HG02763 (cell line): ENCODE measurements around the gene TRIM16.
"Not testable (repeated sequence)": the region's sequence is repeated elsewhere in the genome, so short reads cannot be mapped to it uniquely, and the experiment has no call there.

Experiments
- ATAC-seq: cut with Tn5 transposase; IDR thresholded peaks from one replicate; pipeline ENCODE4 v1.9.1; 2021; ENCODE audit warnings: mild to moderate bottlenecking, moderate library complexity; ENCODE audit not compliant: unreplicated experiment

Gene TRIM16

DNA sequence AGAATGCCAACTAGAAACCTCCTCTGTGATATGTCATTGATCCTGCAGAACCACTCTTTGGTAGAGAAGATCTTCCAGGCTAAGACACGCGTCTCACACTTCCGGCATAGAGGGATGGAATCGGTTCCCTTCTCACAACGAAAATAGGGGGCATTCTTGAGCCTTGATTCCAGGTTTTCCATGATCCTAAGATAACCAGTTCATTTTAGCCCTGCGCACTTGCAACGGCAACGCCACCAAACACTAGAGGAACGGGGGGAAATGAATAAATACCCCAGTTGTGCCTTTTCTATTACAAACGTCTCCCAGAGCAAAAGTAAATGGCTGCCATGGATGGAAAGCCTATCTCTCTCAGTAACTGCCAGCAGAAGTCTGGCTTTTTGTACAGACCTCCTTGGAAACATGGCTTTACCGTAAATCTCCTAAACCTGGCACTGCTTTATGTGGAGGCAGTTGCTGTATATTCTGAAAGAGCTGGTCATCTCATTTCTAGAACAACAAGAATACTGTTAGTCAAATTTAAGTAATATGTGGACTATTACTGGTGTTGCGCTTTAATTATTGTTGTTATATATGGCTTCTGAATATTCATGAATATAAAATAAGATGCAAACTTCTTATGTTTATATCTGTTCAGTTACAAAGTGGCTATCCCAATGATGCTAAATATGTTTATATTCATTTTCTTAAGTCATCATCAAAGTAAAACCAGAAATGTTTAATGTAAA is 64.6 kb downstream of the TRIM16 start, which contains the start of gene FBXW10B:
TSS of gene FBXW10B (minus strand) at position 374 of the 728 bp plus-strand sequence. CDS start at position 182, 192 bp downstream.
- not testable (repeated sequence) for ATAC-seq

DNA sequence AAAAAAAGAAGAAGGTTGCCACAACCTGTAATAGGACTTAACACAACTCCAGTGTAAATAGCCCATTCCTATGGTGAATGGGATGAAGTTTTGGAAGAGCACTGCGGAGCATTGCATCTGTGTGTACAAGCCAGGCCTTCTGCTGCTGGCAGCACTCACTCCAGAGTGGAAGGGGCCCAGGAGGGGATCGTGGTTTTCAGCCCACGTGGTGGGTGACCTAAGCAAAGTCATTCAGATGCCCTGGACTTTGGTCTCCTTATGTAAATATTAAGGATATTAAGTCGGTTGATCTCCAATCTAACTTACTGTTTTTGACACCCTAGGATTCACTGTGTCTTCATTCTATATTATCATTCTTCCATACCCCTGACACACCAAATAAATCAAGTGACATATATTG is 67.3 kb downstream of the TRIM16 start:
- not testable (repeated sequence) for ATAC-seq

DNA sequence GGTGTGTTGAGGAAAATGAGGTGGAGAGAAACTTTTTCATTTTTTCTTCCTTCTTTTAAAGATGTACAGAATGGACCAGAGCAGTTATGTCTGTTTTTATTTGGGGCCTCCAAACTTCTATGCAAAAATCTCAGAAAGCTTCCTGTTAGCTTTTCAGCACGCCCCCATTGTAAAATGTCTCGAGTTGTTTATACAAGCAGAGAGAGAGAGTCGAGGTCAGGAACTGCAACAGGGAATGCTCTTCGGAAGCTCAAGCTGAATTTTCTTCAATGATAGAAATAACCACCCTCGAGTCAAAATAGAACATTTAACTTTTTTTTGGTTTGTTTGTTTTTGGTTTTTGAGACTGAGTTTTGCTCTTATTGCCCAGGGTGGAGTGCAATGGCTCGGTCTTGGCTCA is 68.3 kb downstream of the TRIM16 start:
- ATAC-seq = not testable (repeated sequence)

DNA sequence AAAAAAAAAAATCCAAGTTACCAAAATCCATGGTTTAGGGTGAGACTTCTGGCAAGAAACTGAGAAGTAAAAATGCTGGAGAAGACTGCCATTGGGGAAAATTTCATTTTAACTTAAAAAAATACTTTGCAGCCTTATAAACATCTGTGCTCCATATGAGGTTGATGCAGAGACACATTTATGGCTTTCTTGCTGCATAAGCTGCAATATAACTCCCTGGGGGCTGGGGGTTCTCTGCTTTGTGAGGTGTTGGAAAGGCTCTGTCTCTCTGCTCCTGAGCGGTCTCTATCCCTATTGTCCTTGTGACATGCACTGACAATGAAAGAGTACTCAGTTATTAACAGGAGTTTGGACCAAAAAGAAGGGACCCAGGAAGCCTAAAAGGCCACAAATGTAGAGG is 71.0 kb downstream of the TRIM16 start:
- ATAC-seq = not testable (repeated sequence)

DNA sequence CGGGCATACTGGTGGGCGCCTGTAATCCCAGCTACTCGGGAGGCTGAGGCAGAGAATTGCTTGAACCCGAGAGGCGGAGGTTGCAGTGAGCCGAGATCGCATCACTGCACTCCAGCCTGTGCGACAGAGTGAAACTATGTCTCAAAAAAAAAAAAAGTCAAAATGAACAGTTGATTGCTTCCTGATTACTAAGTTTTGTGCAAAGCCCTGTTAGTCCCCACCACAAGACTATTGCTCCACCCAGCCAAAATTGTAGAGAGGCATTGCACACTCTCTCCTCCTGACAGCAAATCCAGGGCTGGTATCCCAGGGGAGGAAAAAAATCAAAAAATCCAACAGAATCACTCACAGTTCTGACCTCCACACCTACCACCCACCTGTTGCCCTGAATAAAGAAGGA is 91.2 kb downstream of the TRIM16 start:
- ATAC-seq = not testable (repeated sequence)

DNA sequence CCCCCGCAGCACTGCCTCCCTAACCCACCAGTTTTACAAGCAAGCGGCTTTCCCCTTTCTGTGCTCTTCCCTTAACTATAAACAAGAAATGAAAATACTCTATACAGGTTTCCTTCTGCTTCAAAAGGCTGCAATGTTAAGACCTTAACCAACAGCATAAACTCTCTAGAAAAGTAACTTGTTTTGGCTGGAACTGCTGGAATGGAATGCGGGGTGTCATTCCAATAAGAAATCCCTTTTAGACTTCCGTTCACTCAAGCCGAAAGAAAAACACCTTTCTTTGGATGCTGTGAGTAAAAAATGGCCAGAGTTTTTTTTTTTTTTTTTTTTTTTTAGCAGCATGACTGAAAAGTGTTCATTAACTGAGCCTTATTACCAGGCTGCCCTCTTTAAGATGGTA is 92.1 kb downstream of the TRIM16 start:
- ATAC-seq = not testable (repeated sequence)

DNA sequence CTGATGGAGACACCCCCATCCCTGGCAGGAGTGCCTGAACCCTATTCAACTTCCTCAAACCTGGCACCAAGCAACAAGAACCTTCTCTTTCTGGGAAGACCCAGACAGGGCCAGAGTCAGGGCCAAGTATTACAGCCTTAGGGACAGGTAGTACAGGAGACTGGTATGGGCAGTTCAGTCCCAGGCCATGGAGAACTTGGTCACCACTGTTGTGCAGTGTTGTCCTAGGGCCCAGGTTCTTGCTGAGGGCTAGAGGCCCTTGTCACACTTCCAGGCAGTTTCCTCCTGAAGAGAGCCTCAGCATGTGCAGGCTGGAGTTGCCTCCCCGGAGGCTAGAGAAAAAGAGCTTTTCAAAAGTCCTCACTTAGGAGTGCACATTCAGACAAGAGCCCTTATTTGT is 93.3 kb downstream of the TRIM16 start:
- ATAC-seq = not testable (repeated sequence)

DNA sequence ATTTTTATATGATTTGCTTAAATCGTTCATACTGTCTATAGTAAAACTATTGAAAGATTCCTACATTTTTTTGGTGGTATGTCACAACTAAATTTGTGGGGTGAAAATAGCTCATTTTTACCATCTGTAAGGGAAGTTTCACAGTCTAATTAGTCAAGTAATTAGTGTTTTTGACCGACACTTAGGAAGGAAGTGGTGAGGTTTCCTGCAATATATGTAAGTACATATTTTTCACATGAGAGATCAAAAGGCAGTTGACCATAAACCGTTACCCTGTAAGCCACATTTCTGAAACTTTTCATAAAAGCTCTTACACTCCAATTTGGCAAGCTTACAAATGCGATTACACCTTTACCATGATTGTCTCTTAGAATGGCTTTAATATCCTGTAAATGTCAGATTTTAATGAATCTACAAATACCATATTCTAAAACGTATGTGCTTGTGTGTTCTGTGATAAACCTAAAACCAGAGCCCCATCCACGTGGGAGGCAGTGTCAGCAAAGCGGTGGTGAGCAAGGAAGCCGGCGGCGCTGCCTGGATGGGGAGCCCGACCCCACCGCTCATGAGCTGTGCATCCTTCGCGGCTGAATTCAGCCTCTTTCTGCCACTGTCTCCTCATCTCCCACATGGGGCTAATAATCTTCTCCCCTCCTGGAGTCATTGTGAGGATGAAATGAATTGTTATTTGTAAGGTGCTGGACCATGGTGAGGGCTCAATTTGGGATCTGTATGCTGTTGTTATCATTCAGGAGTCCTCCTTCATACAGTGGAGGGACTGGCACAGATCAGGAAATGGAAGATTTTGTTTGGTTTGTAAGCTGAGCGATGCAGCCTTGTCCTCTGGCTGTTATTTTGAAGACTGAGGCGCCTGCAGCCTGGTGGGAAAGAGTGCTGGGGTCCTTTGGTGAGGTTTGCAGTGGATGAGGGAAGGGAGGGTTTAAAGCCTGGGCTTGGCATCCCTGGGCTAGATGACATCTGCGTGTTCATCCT is 94.3 kb downstream of the TRIM16 start:
- ATAC-seq = not testable (repeated sequence)

DNA sequence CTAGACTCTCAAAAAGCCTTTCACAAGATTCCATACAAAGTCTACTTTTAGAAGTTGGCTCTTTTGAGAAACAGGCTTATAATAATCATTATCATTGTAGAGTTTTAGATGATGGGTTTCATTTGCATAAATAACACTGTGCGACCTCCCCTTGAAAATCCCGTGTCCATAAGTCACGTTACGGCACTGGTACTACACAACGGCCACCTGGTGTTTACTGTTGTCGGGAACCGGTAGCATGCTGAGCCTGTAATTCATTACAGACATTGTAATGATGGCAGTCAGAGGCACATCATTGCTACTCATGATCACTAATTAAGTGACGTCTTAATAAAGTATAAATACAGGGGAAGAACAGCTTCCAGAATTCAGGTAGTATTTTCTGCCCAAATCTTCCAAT is 96.1 kb downstream of the TRIM16 start:
- ATAC-seq = not testable (repeated sequence)

DNA sequence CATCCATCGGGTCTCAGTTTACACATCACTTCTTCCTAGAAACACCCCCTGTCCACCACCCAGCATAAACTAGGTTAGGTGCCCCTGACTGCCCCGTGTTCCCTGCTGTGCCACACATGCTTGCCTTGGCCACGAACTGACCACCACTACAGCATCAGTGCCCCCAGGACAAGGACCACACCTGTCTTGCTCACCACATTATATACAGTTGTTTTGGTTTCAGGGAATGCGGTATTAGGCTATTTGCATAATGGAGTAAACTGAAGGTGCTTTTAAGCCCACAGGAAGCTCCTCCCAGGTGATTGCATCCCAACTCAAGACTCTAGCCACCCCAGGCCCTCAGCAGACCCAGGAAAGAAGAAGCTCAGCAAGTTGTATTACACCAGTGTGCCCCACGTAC is 100.8 kb downstream of the TRIM16 start:
- ATAC-seq = not testable (repeated sequence)

DNA sequence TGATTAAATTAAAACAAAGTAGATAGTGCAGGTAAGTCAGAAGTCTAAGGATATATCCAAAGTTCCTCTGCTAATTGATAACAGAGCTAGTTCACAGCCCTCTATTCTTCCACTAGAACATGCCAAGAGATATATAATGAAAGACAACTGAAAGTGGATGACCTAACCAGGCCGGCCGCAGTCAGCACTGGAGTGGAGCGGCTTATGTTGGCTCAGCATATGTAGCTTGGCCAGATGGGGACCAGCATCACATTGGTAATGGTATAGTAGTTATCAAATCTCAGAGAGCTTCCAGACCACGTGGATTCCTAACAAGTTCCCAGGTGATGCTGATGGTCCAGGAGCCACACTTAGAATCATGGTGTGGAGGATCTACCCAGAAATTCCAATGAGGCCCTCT is 102.6 kb downstream of the TRIM16 start:
- not testable (repeated sequence) for ATAC-seq
